HG02759 (cell line): Measurements from ENCODE around the gene ELP4.

Source experiments
- ATAC-seq: cut with Tn5 transposase; IDR thresholded peaks from one replicate; pipeline ENCODE4 v1.9.1; 2021; ENCODE audit warnings: mild to moderate bottlenecking, moderate library complexity; ENCODE audit not compliant: unreplicated experiment

The ELP4 gene

GRCh38 chr11:31819621-31820437 is 310.3 kb downstream of the ELP4 start:
- ATAC-seq = no peak

- no peak for ATAC-seq
Measured at GRCh38 chr11:31820438-31820818, 310.9 kb downstream of the ELP4 start.

- no peak for ATAC-seq
Measured at GRCh38 chr11:31821235-31821764, 311.7 kb downstream of the ELP4 start.

DNA sequence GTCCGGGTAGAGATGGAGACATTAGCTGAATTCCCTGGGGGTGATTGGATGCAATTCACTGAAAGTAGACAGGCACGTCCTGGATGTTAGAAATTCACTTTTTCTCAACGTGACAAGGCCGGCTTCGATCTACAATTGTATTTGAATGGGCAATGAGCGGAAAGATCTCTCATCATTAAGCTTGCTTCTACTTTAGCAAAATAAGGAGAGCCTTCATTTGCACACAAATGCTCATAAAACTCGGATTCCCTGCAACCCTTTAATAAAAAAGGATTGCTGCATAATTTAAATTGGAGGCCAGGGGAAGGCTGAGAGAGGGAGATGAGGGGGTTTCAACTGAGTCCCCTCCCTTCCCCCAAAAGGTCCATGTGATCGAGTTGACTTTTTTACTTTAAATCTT is 312.2 kb downstream of the ELP4 start:
- ATAC-seq = no peak

DNA sequence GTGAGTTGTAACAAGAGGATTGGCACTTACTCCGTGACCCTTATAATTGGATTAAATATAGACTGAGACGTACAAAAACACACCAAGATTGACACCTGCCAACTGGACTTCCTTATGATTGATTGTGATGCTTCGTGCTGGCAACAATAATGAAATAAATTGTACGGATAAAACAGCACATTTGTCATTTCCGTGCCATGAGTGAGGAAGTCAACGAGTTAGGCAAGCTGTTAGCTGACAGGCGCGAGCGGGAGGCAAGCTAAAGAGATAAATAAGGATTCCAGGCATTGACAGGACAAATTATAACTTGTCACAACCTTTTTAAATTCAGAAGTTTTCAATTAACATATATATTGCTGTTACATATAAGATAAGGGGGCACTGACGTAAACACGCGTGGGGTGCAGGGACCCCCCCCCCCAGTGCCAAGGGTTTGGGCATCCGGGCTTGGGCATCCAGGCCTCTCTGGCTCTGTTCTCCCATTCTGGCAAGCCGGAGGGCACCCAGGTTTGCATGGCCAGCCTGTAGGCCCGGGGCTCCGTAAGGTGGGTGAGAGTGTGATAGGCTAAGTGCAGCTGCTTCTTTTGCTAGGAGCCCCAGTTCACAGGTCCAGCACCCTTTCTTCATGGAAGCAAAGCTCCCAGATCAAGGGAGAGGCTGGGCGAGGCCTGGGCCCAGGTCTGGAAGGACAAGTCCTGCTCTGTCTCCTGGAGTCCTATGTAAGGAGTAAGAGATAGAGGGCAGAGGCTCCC is 312.8 kb downstream of the ELP4 start:
- no peak for ATAC-seq

DNA sequence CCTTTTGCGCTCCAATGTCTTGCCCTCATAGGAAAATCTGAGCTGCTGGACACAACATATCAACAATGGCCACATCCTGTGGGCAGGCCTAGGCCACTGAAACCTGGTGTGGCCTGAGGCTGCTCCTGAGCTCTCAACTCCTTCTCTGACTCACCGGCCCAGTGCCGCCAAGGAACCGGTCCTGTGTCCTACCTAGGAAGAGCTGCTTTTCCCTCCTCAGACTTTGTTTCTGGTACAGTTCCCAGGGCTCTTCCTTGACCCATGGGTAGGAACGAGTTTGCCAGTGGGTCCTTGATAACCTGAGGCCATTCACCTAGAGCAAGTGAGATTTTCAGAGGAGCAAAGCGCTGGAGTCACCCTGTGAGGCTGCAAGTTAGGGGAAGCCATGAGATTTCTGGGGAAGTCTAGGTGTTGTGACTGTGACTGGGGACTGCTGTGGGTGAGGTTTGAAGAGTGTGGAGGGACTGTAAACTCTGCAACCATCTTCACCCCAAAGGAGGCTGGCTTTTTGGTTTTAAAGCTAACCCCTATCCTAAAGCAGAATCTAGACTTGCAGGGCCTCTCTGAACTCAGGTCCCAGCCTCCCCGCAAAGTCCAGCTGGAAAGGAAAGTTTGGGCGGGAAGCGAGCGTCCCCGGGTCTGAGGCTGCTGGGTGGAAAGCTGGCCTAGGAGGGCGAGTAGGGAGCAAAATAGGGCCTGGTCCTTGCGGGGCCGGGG is 313.5 kb downstream of the ELP4 start:
- ATAC-seq = no peak

DNA sequence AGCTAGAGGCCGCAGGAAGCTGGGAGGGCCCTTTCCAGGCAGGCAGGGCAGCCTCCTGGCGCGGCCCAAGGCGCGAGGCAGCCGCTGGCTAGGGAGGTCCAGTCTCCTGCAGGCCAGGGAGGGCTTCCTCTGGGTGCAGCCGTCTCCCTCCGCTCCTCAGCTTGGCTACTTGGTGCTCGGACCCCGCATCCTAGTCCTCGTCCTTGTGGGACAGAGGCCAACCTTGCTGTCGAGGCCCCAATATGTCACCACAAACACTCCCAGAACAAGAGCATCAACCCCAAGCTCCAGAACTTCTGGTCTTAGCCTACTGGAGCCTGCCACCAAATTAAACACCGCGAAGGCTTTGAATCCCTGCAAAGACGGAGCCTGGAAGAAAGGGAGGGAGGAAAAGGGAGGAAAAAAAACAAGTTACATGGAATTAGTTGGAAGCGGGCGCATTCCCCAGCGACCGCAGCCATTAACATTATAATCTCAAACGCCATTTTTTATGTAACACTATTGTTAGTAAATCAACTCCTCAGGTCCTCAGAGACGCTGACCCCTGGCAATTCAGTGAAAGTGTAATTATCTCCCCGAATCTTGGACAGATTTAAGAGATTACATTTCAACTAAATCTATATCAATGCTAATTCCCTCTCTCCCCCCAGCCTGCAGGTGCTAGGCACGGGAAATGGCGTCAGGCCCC is 314.2 kb downstream of the ELP4 start:
- ATAC-seq = no peak

GRCh38 chr11:31824332-31824878 is 314.8 kb downstream of the ELP4 start:
- ATAC-seq = no peak

DNA sequence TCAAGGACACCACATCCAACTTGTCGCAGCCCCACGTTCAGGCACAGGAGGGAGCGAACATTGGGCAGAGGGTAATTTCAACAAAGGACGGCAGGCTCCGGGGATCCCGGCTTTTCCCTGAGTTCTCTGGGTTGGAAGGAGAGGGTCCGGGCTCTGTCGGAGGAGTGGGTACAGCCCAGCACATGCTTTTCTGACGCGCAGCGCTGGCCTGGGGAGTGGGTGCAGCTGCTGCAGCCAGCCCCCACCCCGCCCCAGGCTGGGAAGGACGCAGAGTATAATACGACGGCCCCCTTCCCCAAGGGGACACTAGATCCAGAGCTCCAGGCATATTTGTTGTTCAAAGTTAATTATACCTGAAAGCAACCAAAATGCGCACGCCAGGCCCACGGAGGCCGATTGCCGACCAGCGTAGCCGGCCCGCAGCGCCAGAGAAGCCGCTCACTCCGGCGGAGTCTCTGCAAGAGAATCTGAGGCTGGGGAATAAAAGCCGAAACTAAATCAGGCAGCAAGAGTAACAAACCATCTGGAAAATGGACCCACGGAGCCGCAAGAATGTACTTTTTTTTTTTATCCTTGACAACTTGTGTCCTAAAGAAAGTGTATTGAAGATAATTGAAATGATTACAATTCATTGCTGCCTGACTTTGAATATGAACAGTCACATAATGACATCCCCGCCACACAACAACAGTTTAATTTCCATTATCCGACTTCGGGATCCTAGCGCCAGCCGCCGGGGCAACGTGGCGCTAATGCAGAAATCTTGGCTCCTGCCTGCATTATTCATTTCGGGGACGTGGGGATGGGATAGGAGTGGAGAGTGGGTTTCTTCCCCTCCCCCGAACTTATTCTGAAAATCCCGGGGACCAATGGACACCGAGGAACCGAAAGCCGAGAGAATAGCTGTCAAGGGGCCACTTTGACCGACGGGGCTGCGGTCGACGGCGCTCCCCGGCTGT is 315.6 kb downstream of the ELP4 start:
- no peak for ATAC-seq

GRCh38 chr11:31825838-31826484 is 316.4 kb downstream of the ELP4 start:
- ATAC-seq = no peak

GRCh38 chr11:31826536-31827438 is 317.2 kb downstream of the ELP4 start:
- ATAC-seq = no peak

GRCh38 chr11:31827455-31828206 is 318.1 kb downstream of the ELP4 start:
- no peak for ATAC-seq

GRCh38 chr11:31828217-31828616 is 318.6 kb downstream of the ELP4 start:
- ATAC-seq = no peak

GRCh38 chr11:31830406-31830805 is 320.8 kb downstream of the ELP4 start:
- ATAC-seq = no peak

- ATAC-seq = no peak
Measured at GRCh38 chr11:31834237-31834636, 324.7 kb downstream of the ELP4 start.
